A549 (cell line): ENCODE measurements around the gene ABCG4.

ENCODE experiments used
- BHLHE40 ChIP-seq: IDR thresholded peaks from 2 replicates; pipeline ENCODE4 v1.6.1; 2012; ENCODE audit warnings: low read depth, low read length, inconsistent platforms
- CTCF ChIP-seq: fragments of >200 bp; sonication (Bioruptor Twin); formaldehyde crosslinking; IDR thresholded peaks from 3 replicates; pipeline ENCODE4 v1.5.1; 2016
- HMGXB4 ChIP-seq: fragments of 250-450 bp; sonication (Bioruptor Pico); IDR thresholded peaks from 2 replicates; pipeline ENCODE4 v1.5.0; 2021; ENCODE audit warnings: mild to moderate bottlenecking, moderate library complexity, borderline replicate concordance
- HOXA7 ChIP-seq: fragments of 250-450 bp; sonication (Bioruptor Pico); IDR thresholded peaks from 2 replicates; pipeline ENCODE4 v1.5.0; 2020; ENCODE audit warnings: mild to moderate bottlenecking, moderate library complexity
- JUN ChIP-seq, 2 experiments: fragments of >200 bp; sonication (Bioruptor Twin); formaldehyde crosslinking; IDR thresholded peaks; 2 replicates in 1 of 2; 3 replicates in 1 of 2; pipeline ENCODE4 v1.6.1; 2016 to 2017
- MAFK ChIP-seq: fragments of 450-650 bp; IDR thresholded peaks from 2 replicates; pipeline ENCODE4 v1.6.1; 2014; ENCODE audit not compliant: partially characterized antibody
- MAZ ChIP-seq: fragments of 150-350 bp; IDR thresholded peaks from 2 replicates; pipeline ENCODE4 v1.6.1; 2014; ENCODE audit warnings: antibody characterized with exemption, low read depth, low read length, borderline replicate concordance
- POLR2A ChIP-seq: IDR thresholded peaks from 2 replicates; pipeline ENCODE4 v1.6.1; 2012; ENCODE audit warnings: mild to moderate bottlenecking, low read length
- POLR2AphosphoS2 ChIP-seq: conservative IDR thresholded peaks from 2 replicates; pipeline ENCODE4 v1.6.1; 2012; ENCODE audit warnings: low read length, improper control_type of control experiment, inconsistent platforms
- REST ChIP-seq: fragments of 200-600 bp; sonication (generic); IDR thresholded peaks from 2 replicates; pipeline ENCODE4 v1.6.1; 2016; ENCODE audit warnings: antibody characterized with exemption, mild to moderate bottlenecking, moderate library complexity
- SMC3 ChIP-seq: fragments of >200 bp; sonication (Bioruptor Twin); formaldehyde crosslinking; IDR thresholded peaks from 3 replicates; pipeline ENCODE4 v1.6.1; 2018; ENCODE audit warnings: inconsistent platforms
- ZFP36 ChIP-seq: fragments of 450-650 bp; IDR thresholded peaks from 2 replicates; pipeline ENCODE4 v1.6.1; 2014; ENCODE audit warnings: borderline replicate concordance; ENCODE audit not compliant: partially characterized antibody

GRCh38 chr11:119195680-119196079 is 46.8 kb downstream of the ABCG4 start:
- no peak for TF ChIP-seq CTCF
- TF ChIP-seq MAZ = no peak
- no peak for TF ChIP-seq BHLHE40
- no peak for TF ChIP-seq POLR2AphosphoS2
- TF ChIP-seq POLR2A = no peak
- TF ChIP-seq MAFK = no peak
- TF ChIP-seq HMGXB4 = no peak
- TF ChIP-seq REST = no peak
- no peak for TF ChIP-seq JUN (IDR thresholded peaks at IDR 0.05)
- no peak for TF ChIP-seq SMC3
- no peak for TF ChIP-seq HOXA7 (CRISPR knock-in tag)
- no peak for TF ChIP-seq ZFP36
